NCI-H446 (cell line): ENCODE data around the gene SP140L.
"Not testable (repeated sequence)": the region's sequence is repeated elsewhere in the genome, so short reads cannot be mapped to it uniquely, and the experiment has no call there.

ENCODE experiments used
- DNase-seq, 2 experiments: peaks; one replicate each; lab custom pipeline; 2025; lab: John Stamatoyannopoulos, UW

SP140L gene

DNA sequence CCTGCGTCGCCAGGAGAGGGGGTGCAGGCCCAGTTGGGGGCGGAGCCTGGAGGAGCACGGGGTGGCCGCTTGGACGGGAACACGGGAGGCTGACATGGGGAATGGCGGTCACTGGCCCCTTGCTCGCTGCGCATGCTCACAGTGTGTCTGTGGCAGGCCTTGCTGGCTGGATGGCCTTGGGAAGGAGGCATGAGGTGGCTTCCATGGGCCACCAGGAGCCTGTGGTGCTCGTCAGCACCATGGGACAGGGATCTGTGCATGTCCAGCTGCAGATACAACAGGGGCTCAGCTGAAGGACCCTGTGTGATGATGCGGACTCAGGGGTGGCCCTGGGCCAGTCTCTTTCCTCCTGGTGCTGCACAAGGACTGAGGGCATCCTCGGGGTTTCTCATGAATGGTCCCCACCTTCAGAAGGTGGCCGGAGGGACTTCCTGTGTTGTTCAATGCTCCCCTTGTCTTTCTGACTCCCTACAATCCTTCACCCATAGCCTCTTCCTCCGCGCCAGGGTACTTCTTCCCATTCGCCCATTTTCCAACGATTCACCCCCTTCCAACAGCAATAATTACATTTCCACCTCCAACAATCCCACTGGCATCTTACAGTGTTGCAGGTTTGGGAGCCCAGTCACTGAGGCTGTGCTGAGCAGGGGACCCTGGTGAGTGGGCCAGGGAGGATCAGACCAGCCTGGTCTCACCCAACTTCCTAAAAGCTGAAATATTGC lies 3.4 kb upstream of the SP140L start:
- DNase-seq = peak in 1 of 2 experiments; percentile 5

DNA sequence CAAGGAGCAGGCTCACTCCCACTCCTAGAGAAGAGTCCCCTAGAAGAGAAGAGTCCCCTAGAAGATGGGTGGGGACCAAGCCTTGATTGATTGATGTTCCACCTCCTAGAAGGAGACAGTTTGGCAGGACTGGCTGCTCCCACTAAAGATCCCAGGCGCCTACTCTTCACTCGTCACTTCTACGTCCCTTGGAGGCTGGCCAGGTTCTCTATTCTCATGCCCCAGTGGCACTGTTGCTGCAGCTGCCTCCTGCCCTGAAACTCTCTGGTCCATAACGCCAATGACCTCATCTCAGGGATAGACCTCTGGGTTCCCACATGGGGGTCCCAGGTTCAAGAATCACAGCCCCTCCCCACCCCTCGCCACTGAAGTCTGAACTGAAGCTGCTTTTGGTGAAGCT lies 2.5 kb upstream of the SP140L start:
- no peak for DNase-seq

DNA sequence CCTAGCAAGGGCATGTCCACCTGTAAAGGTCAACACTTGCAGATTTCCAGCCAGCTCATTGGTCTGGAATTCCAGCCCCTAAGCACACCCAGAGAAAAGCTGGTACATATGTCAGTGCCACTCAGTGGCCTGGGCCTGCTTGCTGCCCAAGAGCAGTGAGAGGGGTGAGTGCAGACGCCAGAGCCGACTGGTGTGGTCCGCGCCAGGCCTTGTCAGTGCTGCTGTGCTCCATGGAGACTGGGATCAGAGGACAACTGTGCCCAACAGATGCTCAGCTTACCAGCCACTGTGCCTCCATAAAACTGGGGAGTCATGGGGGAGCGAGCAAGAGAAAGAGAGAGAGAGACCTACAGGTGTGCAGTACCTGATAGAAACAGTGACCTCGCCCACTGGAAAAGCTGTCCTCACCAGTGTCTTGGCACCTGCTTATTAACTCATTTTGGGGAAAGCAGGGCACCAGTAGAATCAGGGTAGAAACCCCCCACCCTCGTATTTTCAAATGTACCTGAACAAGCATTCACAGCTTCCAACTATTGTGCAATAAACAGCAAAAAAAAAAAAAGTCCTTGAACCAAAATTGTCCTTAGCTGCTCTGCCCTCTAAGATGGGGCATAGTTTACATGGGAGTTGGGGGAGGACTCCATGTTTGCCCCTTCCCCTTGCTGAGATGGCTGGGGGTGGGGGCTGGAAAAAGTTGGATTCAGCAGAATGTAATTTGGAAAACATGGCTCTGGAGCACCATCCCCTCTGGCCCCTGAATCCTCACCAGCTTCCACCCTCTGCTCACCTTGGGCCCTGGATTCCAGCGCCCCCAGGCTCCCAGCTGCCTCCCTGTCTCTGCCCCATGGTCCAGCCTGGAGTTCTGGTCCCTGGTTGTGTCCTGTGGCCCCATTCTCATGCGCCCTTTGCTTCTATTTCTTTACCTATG lies 1.4 kb upstream of the SP140L start:
- no peak for DNase-seq

DNA sequence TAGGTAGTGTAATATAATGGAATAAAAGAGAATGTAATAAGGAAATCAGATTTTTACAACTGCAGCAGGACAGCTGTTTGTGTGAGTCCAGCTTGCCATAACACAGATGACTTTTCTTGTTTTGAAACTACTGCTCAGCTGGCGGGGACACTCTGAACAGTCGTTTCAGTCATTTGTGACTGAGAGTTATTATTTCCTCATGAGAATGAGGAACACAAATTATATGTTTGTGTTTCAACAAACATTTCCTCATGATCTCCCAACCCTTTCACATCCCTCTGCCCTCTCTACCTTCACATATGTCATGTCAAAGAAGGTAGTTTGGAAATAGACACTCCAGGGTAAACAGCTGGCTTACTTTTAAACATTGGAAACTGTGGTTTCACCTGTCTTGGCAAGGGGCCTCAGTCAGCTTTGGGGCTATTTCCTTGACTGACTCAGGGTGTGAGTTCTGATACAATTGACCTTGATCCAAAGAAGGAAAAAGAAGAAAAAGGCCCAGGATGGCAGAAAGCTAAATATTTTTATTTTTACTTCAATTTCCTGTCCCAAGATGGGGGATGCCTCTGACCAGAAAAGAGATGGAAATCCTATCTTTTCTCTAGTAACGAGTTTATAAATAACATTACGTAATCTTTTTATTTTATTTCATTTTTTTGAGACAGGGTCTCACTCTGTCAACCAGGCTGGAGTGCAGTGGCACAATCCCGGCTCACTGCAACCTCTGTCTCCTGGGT lies 593 bp downstream of the SP140L start:
- DNase-seq = no peak

DNA sequence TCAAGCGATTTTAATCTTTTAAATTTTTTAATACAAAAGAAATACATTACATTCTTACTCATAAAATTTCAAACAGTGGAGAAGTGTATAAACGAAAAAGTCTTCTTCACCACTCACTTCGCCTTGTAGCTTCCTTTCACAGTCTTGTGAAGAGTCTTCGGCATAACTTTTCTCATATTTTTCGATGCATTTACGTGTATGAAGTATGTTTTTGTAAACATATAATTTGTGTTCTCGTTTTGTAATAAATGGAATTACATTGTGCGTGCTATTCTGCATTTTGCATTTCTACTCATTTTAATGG lies 1.1 kb downstream of the SP140L start:
- DNase-seq = no peak

DNA sequence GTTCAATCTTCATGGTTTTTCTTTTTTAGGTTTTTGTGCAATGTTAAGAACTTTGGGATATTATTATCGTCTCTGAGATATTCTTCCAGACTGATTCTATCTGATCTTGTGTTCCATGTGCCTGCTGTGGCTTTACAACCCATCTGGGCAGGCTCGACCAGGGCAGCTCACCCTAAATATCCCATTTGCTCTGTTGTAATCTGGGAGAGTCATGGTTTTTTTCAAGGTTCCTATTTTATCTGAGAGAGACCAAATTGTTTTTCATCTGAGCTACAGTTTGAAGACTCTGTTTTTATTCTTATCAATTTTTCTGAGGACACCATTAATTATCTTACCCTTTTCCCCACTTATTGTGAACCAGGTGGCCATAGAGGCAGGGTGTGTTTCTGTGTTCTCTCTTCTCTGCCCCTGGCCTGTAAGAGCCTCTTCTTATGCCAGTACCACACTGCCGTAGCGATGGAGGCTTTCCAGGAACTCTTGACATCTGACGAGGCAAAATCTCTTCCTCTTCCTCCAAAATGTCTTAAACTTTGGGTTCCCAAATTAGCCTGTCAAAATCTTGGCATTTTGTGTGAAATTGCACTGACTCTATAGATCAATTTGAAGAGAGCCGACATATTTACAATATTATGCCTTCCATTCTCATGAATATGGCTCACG lies 3.1 kb downstream of the SP140L start:
- DNase-seq = no peak

DNA sequence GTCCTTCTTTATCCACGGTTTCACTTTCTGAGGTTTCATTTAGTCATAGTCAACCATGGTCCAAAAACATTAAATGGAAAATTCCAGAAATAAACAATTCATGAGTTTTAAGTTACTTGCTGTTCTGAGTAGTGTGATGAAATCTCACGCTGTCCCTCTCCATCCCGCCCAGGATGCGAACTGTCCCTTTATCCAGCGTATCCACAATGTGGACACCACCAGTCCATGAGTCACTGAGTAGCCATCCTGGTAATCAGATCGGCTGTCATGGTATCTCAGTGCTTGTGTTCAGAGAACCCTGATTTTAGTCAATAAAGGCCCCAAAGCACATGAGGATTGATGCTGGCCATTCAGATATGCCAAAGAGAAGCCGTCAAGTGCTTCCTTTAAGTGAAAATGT lies 3.7 kb downstream of the SP140L start:
- no peak for DNase-seq

DNA sequence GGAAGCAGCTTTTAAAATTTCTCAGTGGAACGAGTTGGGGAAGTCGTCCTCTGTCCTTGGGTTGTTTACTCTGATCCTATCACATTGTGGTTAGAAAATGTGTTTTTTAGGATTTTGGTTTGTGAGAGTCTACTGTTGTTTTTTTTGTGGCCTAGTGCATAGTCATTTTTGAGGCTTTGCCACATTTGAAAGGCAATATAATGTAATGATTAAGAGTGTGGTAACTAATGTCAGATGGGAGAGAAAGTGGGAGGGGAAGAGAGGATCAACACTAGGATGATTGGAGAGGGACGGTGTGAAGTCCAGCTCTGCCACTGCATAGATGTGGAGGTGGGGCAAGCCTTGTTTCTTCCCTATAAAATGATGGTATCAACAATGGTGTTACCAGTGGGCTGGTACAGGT lies 8.5 kb downstream of the SP140L start:
- no peak for DNase-seq

DNA sequence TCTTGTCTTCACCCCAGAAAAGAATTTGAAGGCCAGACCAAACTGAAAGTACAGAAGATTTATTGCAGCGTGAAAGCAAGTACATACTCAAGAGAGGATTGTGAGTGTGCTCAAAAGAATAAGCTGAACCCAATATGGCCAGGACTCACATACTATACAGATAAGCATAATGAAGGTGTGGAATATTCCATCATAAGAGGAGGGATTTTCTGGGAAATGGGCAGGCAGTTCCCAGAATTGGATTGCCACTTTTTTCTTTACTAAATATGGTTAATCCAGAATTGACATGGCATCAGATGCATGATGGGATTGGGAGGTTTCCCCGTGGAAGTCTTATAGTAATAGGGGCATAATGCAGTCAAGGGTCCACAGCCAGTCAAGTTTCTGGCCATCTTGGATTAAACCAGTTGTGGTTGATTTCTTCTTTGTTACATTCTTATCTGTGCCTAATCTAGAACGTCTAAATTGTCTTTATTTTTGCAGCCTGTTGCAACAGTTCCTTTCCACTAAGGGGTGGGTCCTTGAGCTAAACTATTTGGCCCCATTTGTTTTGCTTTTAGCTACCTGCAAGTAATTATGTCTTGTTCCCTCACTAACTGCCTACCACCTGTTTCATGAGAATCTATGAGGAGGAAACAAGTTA lies 9.0 kb downstream of the SP140L start:
- no peak for DNase-seq

DNA sequence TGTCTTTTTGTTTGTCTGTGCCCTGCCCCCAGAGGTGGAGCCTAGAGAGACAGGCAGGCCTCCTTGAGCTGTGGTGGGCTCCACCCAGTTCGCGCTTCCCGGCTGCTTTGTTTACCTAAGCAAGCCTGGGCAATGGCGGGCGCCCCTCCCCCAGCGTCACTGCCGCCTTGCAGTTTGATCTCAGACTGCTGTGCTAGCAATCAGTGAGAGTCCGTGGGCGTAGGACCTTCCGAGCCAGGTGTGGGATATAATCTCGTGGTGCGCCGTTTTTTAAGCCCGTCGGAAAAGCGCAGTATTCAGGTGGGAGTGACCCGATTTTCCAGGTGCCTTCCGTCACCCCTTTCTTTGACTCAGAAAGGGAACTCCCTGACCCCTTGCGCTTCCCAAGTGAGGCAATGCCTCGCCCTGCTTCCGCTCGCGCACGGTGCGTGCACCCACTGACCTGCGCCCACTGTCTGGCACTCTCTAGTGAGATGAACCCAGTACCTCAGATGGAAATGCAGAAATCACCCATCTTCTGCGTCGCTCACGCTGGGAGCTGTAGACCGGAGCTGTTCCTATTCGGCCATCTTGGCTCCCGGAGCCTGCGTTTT lies 15.0 kb downstream of the SP140L start:
- not testable (repeated sequence) for DNase-seq

DNA sequence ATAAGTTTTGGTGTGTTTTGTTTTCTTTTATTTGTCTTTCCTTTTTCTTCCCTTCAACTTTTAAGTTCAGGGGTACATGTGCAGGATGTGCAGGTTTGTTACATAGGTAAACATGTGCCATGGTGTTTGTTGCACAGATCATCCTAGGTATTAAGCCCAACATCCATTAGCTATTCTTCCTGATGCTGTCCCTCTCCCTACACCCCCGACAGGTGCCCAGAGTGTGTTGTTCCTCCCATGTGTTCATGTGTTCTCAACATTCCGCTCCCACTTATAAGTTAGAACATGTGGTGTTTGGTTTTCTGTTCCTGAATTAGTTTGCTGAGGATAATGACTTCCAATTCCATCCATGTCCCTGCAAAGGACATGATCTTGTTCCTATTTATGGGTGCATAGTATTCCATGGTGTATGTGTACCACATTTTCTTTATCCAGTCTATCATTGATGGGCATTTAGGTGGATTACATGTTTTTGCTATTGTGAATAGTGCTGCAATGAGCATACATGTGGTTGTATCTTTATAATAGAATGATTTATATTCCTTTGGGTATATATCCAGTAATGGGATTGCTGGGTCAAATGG lies 16.1 kb downstream of the SP140L start:
- not testable (repeated sequence) for DNase-seq

DNA sequence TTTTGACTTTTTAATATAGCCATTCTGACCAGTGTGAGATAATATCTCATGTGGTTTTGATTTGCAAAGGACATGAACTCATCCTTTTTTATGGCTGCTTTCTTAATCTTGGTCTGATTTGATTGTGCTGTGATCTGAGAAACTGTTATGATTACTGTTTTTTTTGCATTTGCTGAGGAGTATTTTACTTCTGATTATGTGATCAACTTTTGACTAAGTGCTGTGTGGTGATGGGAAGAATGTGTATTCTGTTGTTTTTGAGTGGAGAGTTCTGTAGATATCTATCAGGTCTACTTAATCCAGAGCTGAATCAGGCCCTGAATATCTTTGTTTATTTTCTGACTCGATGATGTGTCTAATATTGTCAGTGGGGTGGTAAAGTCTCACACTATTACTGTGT lies 16.8 kb downstream of the SP140L start:
- DNase-seq = no peak

DNA sequence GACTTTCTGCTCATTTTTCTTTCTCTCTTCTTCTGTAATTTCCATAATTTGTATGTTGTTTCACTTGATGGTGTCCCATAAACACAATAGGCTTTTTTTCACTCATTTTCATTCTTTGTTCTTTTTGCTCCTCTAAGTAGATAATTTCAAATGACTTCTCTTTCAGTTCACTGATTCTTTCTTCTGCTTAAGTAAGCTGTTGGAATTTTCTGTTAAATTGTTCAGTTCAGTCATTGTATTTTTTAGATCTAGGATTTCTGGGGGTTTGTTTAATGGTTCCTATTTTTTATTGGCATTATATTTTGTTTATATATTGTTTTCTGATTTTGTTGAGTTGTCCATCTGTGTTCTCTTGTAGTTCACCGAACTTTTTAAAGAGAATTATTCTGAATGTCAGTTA lies 19.5 kb downstream of the SP140L start:
- no peak for DNase-seq

DNA sequence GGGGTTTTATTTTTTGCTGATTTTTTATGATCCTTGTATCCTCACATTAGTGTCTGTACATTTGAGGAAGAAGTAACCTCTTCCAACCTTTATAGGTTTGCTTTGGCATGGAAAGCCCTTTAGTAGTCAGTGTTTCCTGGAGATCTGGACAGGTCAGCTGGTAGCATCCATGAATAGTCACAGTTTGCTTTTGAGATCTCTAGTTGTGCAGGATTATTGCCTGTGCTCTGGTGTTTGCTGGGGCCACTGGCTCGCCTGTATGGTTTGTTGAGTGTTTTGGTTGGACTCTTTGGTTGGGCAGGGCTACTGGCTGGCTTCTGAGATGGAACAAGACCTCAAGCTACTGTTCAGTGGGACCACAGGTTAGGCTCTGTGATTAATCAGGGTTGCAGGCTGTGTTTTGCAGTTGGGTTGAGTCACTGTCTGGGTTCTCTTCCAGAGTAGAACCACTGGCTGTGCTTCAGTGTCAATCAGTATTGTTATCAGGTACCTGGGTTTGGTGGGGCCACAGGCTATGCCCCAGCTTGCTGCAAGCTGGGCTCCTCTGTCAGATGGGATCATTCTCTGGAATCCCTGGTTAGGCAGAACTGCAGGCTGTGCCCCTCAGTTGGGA lies 20.0 kb downstream of the SP140L start:
- DNase-seq = no peak

DNA sequence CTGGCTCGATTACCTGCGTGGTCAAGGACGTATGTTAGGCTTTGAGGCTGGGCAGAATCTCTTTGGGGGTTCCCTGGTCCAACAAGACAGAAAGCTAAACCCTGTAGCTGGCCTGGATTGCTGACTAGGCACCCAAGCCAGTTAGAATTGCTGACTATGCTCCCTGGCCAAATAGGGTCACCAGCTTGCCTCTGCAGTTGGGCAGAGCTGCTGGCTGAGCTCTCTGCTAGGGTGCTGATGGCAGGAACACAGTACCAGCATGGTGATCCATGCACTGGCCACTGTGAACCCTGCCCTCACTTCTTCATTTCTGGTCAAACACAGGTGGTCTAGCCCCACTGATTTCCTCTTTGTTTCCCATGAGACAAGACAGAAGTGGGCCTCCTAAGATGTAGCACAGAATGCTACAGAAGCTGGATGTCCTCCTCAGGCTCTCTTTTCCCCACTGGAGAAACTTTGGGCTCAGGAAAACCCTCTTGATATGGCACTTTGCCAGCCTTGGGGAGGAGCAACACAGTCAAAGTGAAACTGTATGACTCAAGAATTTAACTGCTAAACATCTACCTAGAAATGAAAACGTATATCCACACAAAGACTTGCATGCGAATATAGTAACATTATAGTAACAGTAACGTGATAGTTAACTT lies 20.8 kb downstream of the SP140L start:
- no peak for DNase-seq

DNA sequence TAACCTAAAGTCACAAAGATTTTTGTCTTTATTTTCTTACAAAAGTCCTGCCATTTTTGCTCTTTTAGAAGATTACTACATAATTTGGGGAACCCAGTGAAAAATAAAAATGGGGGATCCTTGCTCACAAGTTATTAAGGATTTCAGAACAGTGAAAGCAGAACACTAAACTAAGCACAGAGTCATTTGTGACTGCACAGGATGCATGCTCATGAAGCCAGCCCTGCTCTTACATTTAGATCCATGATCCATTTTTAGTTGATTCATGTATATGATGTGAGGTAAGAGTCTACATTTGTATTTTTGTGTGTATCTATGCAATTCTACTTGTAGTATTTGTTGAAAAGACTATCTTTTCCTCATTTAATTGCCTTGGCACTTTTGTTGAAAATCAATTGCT lies 21.8 kb downstream of the SP140L start:
- DNase-seq = no peak

DNA sequence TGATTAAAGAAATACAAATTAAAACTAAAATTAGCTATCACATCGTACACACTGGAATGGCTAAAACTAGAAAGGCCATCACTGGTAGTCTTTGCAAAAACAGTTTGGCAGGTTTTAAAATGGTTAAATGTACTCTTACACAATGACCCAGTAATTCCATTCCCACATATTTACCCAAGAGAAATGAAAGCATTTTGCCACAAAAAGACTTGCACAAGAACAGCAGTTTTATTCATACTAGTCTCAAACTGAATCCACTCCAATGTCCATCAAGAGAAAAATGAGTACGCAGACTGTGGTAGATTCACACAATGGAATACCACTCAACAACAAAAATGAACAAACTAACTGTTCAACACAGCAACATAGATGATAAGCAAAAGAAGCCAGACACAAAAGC lies 29.1 kb downstream of the SP140L start:
- no peak for DNase-seq

DNA sequence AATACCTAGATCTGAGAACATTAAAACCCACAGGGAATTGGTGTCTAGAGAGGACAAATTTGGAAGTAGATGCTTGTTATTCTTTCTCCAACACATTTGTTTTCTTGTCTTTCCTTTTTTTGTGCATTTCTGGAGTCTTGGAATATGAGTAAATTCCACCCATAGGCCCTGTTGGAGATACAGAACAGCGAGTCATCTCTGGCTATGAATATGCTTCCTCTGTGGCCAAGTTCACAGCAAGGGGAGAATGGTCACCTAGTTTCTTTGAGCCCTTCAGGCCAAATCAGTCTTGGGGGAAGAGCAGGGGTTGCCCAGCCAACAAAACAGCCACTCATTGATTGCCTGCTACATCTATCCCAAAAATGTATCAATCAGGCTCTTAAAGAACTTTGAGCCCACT lies 31.3 kb downstream of the SP140L start:
- no peak for DNase-seq

DNA sequence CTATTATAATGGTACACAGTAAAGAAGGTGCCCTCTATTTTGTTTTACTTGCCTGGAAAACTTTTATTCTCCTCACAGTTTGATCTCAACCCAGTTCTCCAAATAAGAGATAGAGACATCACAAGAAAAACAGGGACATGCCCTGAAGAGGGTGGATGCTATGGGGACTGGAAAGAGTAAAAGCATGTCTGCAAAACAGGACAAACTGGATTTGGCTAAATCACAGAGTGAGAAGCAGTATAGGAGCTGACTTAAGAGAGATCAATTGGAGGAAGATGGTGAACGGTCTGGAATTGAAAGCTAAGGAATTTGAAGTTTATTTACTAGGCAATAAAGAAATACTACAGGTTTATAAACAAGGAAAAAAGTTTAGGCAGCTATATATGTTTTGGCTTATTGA lies 33.0 kb downstream of the SP140L start:
- no peak for DNase-seq

DNA sequence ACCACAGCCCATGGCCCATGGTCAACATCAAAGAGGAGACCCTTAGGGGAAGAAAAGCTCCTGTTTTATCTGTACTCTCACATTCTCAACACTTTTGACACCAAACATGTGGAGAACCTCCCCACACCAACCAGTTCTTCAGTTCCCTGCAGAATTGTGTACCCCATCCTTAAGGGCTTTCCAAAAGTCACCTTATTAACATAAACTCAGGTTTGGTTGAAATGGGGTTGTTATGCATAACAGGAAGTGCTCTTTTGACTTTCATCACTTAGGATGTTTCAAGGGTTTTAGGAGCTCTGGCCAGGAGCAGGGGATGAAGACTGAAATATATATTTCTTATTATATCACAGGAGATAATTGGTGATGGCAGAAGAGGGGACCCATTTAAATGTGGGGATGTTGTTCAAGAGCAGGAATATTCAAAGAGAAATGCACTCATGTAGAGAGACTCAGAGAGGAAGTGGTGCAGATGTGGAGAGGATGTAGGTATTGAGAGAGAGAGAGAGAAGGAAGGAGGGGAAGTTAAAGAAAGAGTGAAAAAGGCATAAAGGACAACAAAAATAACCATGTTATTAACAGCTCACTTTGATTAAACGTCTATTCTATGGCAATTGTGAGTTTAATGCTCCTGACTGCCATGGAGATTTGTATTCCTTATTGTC lies 35.2 kb downstream of the SP140L start:
- no peak for DNase-seq
